Measurements from ENCODE around the gene HIF3A. TPM values are rescaled to one million over a fixed set of nuclear protein-coding genes. Genes with fewer than 3 reads are reported as not detected.
"Not testable (repeated sequence)": the region's sequence is repeated elsewhere in the genome, so short reads cannot be mapped to it uniquely, and the experiment has no call there.

HIF3A gene
- total RNA-seq, 1 donor from 2014 or later = 0.23 TPM

DNA sequence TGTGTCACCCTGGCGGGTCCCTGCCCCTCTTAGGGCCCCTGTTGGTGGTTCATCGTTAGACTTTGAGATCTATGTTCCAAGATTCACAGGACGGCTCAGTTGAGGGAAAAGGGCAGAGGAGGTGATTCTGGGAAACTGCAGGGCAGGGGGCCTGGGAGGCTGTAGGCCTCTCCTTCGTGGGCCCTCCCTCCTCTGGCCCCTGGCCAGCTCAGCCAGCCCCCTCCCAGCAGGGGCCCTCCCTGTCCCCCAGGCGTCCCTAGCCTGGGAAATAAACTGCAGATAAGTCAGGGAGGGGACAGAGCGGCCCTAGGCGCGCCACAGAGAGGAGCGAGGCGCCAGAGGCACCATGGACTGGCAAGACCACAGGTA lies 6.5 kb downstream of the HIF3A start:
- TF ChIP-seq, protein P1, sequence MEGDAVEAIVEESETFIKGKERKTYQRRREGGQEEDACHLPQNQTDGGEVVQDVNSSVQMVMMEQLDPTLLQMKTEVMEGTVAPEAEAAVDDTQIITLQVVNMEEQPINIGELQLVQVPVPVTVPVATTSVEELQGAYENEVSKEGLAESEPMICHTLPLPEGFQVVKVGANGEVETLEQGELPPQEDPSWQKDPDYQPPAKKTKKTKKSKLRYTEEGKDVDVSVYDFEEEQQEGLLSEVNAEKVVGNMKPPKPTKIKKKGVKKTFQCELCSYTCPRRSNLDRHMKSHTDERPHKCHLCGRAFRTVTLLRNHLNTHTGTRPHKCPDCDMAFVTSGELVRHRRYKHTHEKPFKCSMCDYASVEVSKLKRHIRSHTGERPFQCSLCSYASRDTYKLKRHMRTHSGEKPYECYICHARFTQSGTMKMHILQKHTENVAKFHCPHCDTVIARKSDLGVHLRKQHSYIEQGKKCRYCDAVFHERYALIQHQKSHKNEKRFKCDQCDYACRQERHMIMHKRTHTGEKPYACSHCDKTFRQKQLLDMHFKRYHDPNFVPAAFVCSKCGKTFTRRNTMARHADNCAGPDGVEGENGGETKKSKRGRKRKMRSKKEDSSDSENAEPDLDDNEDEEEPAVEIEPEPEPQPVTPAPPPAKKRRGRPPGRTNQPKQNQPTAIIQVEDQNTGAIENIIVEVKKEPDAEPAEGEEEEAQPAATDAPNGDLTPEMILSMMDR (conservative IDR thresholded peaks at IDR 0.05; ENCODE audit: low read depth, low read length) = no peak
- H3K4me3 ChIP-seq (ENCODE audit: low read depth, low read length) = no peak overlapping the region
- DNase-seq (ENCODE audit: low read depth) = no peak

DNA sequence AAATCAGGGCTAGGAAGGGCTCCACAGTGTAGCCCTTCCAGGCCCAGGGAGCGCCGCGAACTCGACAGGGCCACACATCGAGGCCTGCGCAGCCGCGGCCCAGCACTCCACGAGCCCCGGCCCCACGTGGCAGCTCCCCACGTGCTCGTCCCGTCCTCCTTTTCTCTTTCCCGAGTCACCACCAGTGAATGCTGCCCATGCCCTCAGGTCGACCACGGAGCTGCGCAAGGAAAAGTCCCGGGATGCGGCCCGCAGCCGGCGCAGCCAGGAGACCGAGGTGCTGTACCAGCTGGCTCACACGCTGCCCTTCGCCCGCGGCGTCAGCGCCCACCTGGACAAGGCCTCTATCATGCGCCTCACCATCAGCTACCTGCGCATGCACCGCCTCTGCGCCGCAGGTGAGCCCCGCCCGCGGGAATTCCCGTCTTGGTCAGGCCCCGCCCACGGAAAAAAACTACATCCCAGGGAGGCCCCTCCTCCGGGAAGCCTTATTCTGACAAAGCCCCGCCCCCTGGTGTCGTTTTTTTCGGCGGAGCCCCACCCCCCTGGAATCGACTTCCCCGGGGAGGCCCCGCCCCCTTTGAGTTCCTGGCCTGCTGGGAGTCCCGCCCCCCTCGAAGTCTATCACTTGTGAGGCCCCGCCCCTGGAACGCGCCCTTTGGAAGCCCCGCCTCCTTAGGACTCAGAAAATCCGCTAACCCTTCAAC lies 7.0 kb downstream of the HIF3A start:
- TF ChIP-seq, protein P1 (conservative IDR thresholded peaks at IDR 0.05; ENCODE audit: low read depth, low read length) = no peak
- DNase-seq (ENCODE audit: low read depth) = no peak
- no peak overlapping the region for H3K4me3 ChIP-seq (ENCODE audit: low read depth, low read length)

DNA sequence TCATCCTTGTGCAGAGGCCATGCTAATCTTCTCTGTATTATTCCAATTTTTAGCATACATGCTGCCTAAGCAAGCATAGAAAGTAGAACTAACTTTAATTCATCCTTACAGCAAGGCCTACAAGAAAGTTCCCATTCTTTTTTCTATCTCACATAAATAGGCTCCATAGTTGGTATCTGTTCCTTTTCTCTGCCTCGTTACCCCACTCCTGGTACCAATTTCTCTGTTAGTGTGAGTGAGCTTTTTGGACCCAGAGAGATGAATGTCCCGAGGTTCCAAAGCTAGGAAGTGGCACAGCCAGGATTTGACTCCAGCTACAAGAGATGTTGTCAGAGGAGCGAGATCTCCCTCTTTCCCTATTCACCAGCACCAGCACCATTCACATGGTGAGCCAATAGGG lies 9.7 kb downstream of the HIF3A start:
- no peak overlapping the region for H3K4me3 ChIP-seq (ENCODE audit: low read depth, low read length)
- DNase-seq (ENCODE audit: low read depth) = no peak
- TF ChIP-seq, protein P1 (conservative IDR thresholded peaks at IDR 0.05; ENCODE audit: low read depth, low read length) = no peak

DNA sequence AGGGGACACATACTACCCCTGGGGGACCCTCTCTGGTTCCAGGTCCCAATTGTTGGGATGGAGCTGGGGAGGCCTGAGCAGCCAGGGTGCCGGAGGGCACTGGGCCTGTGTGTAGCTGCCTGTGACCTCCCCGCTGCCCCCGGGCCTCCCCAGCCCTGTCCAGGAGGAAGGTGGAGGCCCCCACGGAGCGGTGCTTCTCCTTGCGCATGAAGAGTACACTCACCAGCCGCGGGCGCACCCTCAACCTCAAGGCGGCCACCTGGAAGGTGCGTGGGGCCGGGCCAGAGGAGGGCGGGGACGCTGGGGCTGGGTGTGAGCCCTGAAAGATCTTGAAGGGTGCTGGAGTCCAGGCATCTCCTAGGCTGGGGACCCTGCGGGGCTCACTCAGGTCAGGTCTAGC lies 11.7 kb downstream of the HIF3A start:
- no peak for DNase-seq (ENCODE audit: low read depth)
- TF ChIP-seq, protein P1 (conservative IDR thresholded peaks at IDR 0.05; ENCODE audit: low read depth, low read length) = no peak
- no peak overlapping the region for H3K4me3 ChIP-seq (ENCODE audit: low read depth, low read length)

DNA sequence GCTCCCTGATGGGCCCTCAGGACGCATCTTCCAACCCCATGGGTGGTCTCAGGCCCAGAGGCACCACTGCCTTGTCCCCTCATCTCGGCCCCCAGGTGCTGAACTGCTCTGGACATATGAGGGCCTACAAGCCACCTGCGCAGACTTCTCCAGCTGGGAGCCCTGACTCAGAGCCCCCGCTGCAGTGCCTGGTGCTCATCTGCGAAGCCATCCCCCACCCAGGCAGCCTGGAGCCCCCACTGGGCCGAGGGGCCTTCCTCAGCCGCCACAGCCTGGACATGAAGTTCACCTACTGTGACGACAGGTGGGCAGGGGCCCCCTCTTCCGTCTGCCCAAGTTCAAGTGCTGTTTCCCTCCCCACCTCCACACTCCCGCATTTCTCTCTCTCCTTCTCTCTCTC lies 12.2 kb downstream of the HIF3A start:
- no peak for DNase-seq (ENCODE audit: low read depth)
- TF ChIP-seq, protein P1 (conservative IDR thresholded peaks at IDR 0.05; ENCODE audit: low read depth, low read length) = no peak
- no peak overlapping the region for H3K4me3 ChIP-seq (ENCODE audit: low read depth, low read length)

DNA sequence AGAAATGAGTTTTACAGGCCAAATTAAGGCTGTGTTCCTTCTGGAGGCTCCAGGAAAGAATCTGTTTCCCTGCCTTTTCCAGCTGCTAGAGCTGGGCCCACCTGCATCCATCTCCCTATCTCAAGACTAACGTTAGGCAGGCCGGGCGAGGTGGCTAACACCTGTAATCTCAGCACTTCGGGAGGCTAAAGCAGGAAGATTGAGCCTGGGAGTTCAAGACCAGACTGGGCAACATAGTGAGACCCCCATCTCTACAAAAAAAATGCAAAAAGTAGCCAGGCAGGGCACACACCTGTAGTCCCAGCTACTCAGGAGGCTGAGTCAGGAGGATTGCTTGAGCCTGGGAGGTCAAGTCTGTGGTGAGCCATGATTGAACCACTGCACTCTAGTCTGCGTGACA lies 14.6 kb downstream of the HIF3A start:
- TF ChIP-seq, protein P1 (conservative IDR thresholded peaks at IDR 0.05; ENCODE audit: low read depth, low read length) = no peak
- no peak for DNase-seq (ENCODE audit: low read depth)
- H3K4me3 ChIP-seq (ENCODE audit: low read depth, low read length) = no peak overlapping the region

DNA sequence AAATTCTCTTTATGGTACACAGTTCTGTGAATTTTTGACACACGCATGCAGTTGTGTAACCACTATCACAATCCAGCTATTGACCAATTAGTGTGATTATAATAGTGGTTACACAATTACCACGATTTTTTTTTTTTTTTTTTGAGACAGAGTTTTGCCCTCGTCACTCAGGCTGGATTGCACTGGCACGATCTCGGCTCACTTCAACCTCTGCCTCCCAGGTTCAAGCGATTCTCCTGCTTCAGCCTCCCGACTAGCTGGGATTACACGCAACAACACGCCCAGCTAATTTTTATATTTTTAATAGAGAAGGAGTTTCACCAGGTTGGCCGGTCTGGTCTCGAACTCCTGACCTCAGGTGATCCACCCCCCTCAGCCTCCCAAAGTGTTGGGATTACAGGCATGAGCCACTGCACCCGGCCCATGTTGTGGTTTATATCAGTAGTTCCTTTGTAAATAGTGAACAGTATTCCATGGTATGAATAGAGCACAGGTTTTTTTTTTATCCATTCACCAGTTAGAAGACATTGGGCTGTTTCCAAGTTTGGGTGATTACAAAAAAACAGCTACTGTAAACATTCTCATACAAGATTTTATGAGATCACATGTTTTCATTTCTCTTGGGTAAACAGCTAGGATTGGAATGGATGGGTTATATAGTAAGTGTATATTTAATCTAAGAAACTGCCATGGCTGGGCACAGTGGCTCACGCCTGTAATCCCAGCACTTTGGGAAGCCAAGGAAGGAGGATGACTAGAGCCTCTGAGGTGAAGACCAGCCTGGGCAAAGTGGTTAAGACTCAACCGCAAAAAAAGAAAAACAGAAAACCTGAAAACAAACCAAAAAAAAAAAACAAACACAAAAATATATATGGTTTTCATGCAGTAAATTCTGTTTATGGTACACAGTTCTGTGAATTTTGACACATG lies 17.0 kb downstream of the HIF3A start:
- not testable (repeated sequence) for DNase-seq (ENCODE audit: low read depth); H3K4me3 ChIP-seq (ENCODE audit: low read depth, low read length)

Data from epithelial cell of proximal tubule (primary cell).